H1 (cell line): Measurements from ENCODE around the gene CNNM3. TPM values are rescaled to one million over a fixed set of nuclear protein-coding genes. Genes with fewer than 3 reads are reported as not detected.
A peak's percentile ranks its signal among the peaks of the same experiment; 100 is the strongest.

ENCODE experiments used
- CTCF ChIA-PET: fragments of 300-600 bp; sonication (Branson Sonifier 250); formaldehyde crosslinking; loops from one replicate; lab custom pipeline; 2021; ENCODE audit not compliant: partially characterized antibody; lab: Charles Lee
- POLR2A ChIA-PET: fragments of 300-600 bp; sonication (Branson Sonifier 250); formaldehyde crosslinking; loops from one replicate; lab custom pipeline; 2021; ENCODE audit warnings: inconsistent platforms; ENCODE audit not compliant: partially characterized antibody; lab: Charles Lee
- DNase-seq, 2 experiments: peaks; one replicate each; pipeline versions ENCODE4 v3.0.0 to v3.0.0-alpha.2; 2010 to 2022; ENCODE audit warnings: low spot score in 2 of 2, low read depth in 1 of 2, mixed read lengths in 1 of 2
- FAIRE-seq: peaks from 2 replicates; lab custom pipeline; 2011; peaks lifted over from hg19 to GRCh38; lab: Jason Lieb, UNC
- H2AFZ ChIP-seq: 2 replicates; pipeline ENCODE4 v1.8.1; 2012; ENCODE audit warnings: low read length, inconsistent platforms
- H2AK5ac ChIP-seq: 2 replicates; pipeline ENCODE4 v1.6.1; 2013; ENCODE audit warnings: low read depth, low read length
- H2BK120ac ChIP-seq: replicated peaks from 2 replicates; pipeline ENCODE3; 2013; ENCODE audit warnings: low read depth, low read length, inconsistent platforms
- H2BK12ac ChIP-seq: 2 replicates; pipeline ENCODE4 v1.6.1; 2013; ENCODE audit warnings: low read depth, low read length
- H2BK15ac ChIP-seq: 2 replicates; pipeline ENCODE4 v1.6.1; 2013; ENCODE audit warnings: low read length
- H2BK20ac ChIP-seq: 2 replicates; pipeline ENCODE4 v1.6.1; 2013; ENCODE audit warnings: low read length
- H2BK5ac ChIP-seq: 2 replicates; pipeline ENCODE4 v1.6.1; 2013; ENCODE audit warnings: low read depth, low read length
- H3K14ac ChIP-seq: 2 replicates; pipeline ENCODE4 v1.6.1; 2013; ENCODE audit warnings: inconsistent platforms; ENCODE audit not compliant: insufficient read length
- H3K18ac ChIP-seq: 2 replicates; pipeline ENCODE4 v1.6.1; 2013; ENCODE audit warnings: low read length; ENCODE audit errors: extremely low read depth
- H3K23ac ChIP-seq: 2 replicates; pipeline ENCODE4 v1.6.1; 2013; ENCODE audit warnings: inconsistent platforms; ENCODE audit not compliant: insufficient read length
- H3K23me2 ChIP-seq: 2 replicates; pipeline ENCODE4 v1.6.1; 2013; ENCODE audit warnings: low read depth, low read length
- H3K27ac ChIP-seq: 2 replicates; pipeline ENCODE4 v1.6.1; 2011; ENCODE audit warnings: low read depth, low read length, inconsistent platforms
- H3K27me3 ChIP-seq, 4 experiments: replicated peaks in 1 of 4; 1 replicate in 1 of 4; 2 replicates in 3 of 4; pipeline versions ENCODE4 v1.6.1 to v1.8.1; 2011 to 2013; ENCODE audit warnings: low read length in 3 of 4, mild to moderate bottlenecking in 3 of 4, inconsistent platforms in 2 of 4, mixed read lengths in 2 of 4, moderate library complexity in 1 of 4; ENCODE audit not compliant: control insufficient read depth in 3 of 4, insufficient read depth in 3 of 4; ENCODE audit errors: extremely low read depth in 1 of 4
- H3K36me3 ChIP-seq, 4 experiments: 2 replicates each; pipeline versions ENCODE4 v1.6.1 to v1.8.1; 2011 to 2013; ENCODE audit warnings: mild to moderate bottlenecking in 4 of 4, low read length in 3 of 4, moderate library complexity in 2 of 4, control low read depth in 1 of 4, inconsistent platforms in 1 of 4; ENCODE audit not compliant: insufficient read depth in 4 of 4, control insufficient read depth in 2 of 4
- H3K4ac ChIP-seq: replicated peaks from 2 replicates; pipeline ENCODE3; 2013; ENCODE audit warnings: low read length, low read depth, mixed read lengths, inconsistent platforms; ENCODE audit not compliant: insufficient read length
- H3K4me1 ChIP-seq, 4 experiments: replicated peaks in 1 of 4; 1 replicate in 1 of 4; 2 replicates in 3 of 4; pipeline versions ENCODE4 v1.6.1 to v1.8.1; 2011 to 2013; ENCODE audit warnings: low read length in 3 of 4, inconsistent platforms in 2 of 4, mixed read lengths in 1 of 4; ENCODE audit not compliant: insufficient read depth in 4 of 4, control insufficient read depth in 3 of 4
- H3K4me2 ChIP-seq, 2 experiments: 2 replicates each; pipeline versions ENCODE4 v1.6.1 to v1.8.1; 2011 to 2013; ENCODE audit warnings: low read depth in 2 of 2, low read length in 2 of 2, control low read depth in 1 of 2, inconsistent platforms in 1 of 2, mild to moderate bottlenecking in 1 of 2; ENCODE audit not compliant: insufficient read depth in 1 of 2
- H3K4me3 ChIP-seq, 4 experiments: fragments of 200-600, 300-600 bp in 1 of 4; sonication (generic), shearing (Covaris generic), sonication (Bioruptor Twin) in 1 of 4; 2 replicates each; pipeline versions ENCODE4 v1.5.1 to v1.8.1; 2011 to 2016; ENCODE audit warnings: low read length in 4 of 4, low read depth in 3 of 4, control low read depth in 2 of 4, inconsistent platforms in 2 of 4, mild to moderate bottlenecking in 2 of 4, mixed read lengths in 1 of 4, moderate library complexity in 1 of 4; ENCODE audit not compliant: insufficient read depth in 2 of 4; ENCODE audit errors: extremely low read depth in 1 of 4
- H3K56ac ChIP-seq: replicated peaks from 2 replicates; pipeline ENCODE3; 2013; ENCODE audit warnings: low read depth, mild to moderate bottlenecking, mixed read lengths, low read length, inconsistent platforms; ENCODE audit not compliant: insufficient read length
- H3K79me1 ChIP-seq: 2 replicates; pipeline ENCODE4 v1.6.1; 2013; ENCODE audit warnings: low read depth, low read length, control low read depth
- H3K79me2 ChIP-seq, 2 experiments: 2 replicates each; pipeline versions ENCODE4 v1.6.1 to v1.8.1; 2012 to 2013; ENCODE audit warnings: low read length in 2 of 2, mild to moderate bottlenecking in 2 of 2, inconsistent platforms in 1 of 2; ENCODE audit not compliant: insufficient read depth in 2 of 2, control insufficient read depth in 1 of 2
- H3K9ac ChIP-seq, 4 experiments: replicated peaks in 1 of 4; 1 replicate in 1 of 4; 2 replicates in 3 of 4; pipeline versions ENCODE4 v1.6.1 to v1.8.1; 2011 to 2013; ENCODE audit warnings: low read depth in 3 of 4, low read length in 3 of 4, control low read depth in 2 of 4, mild to moderate bottlenecking in 2 of 4, moderate library complexity in 2 of 4, inconsistent platforms in 1 of 4; ENCODE audit errors: extremely low read depth in 1 of 4
- H3K9me3 ChIP-seq, 2 experiments: 2 replicates each; pipeline versions ENCODE4 v1.6.1 to v1.8.1; 2012 to 2013; ENCODE audit warnings: mild to moderate bottlenecking in 2 of 2, moderate library complexity in 2 of 2, control low read depth in 1 of 2, inconsistent platforms in 1 of 2, low read depth in 1 of 2, low read length in 1 of 2, mixed read lengths in 1 of 2; ENCODE audit not compliant: insufficient read depth in 2 of 2
- H4K20me1 ChIP-seq, 2 experiments: replicated peaks in 1 of 2; 2 replicates each; pipeline versions ENCODE3 to v1.8.1; 2011 to 2013; ENCODE audit warnings: inconsistent platforms in 2 of 2, low read length in 2 of 2, mild to moderate bottlenecking in 1 of 2; ENCODE audit not compliant: insufficient read depth in 2 of 2, control insufficient read depth in 1 of 2
- H4K5ac ChIP-seq: 2 replicates; pipeline ENCODE4 v1.6.1; 2013; ENCODE audit warnings: low read length, low read depth, mixed read lengths, inconsistent platforms; ENCODE audit not compliant: insufficient read length
- H4K8ac ChIP-seq: 2 replicates; pipeline ENCODE4 v1.8.0; 2013; ENCODE audit warnings: mild to moderate bottlenecking, moderate library complexity, low read length, inconsistent platforms; ENCODE audit not compliant: insufficient read depth; ENCODE audit errors: extremely low read depth
- H4K91ac ChIP-seq: replicated peaks from 2 replicates; pipeline ENCODE3; 2013; ENCODE audit warnings: low read length, mixed read lengths, inconsistent platforms; ENCODE audit not compliant: insufficient read length
- CHD2 ChIP-seq: IDR thresholded peaks from 2 replicates; pipeline ENCODE4 v1.6.1; 2012; ENCODE audit warnings: low read length, improper control_type of control experiment
- TCF12 ChIP-seq: IDR thresholded peaks from 2 replicates; pipeline ENCODE4 v1.6.1; 2011; ENCODE audit warnings: low read depth, mild to moderate bottlenecking, low read length
- TEAD4 ChIP-seq: IDR thresholded peaks from 2 replicates; pipeline ENCODE4 v1.6.1; 2012; ENCODE audit warnings: low read depth, low read length, inconsistent platforms, mixed read lengths
- USF2 ChIP-seq: IDR thresholded peaks from 2 replicates; pipeline ENCODE4 v1.6.1; 2011; ENCODE audit warnings: low read length, improper control_type of control experiment
- WGBS, 2 experiments: shearing (Covaris generic) in 1 of 2; methylation state at CpG; one replicate each; pipeline versions ENCODE4 v1.1.6 to v1.1.7; 2013 to 2015; ENCODE audit warnings: low lambda C conversion rate in 2 of 2, mixed read lengths in 2 of 2, inconsistent platforms in 1 of 2, low coverage in 1 of 2, missing lambda C conversion rate in 1 of 2; ENCODE audit not compliant: insufficient replicate concordance in 2 of 2, insufficient coverage in 1 of 2, insufficient read length in 1 of 2; ENCODE audit errors: extremely low coverage in 1 of 2, missing lambda C conversion rate in 1 of 2; 5-methylcytosine and 5-hydroxymethylcytosine counted together
- polyA plus RNA-seq, 7 experiments: library from polyadenylated mRNA; depleted of rRNA in 3 of 7; stranded (reverse) in 5 of 7; unstranded in 2 of 7; fragments of >200 nt in 5 of 7; fragments of 200-250 nt in 2 of 7; gene quantifications; 1 replicate in 5 of 7; 2 replicates in 1 of 7; 4 replicates in 1 of 7; pipeline versions ENCODE4 v1.2.1 to v1.2.3, GENCODE V29; 2011 to 2013; ENCODE audit warnings: missing spikeins in 2 of 7, mixed read lengths in 2 of 7
- total RNA-seq: library from RNA; stranded (reverse); fragmentation: NEBNext Ultra II Directional; extraction: Animal tissue kit (Norgen Biotek cat#: 25700); gene quantifications from 2 replicates; pipeline ENCODE4 v1.2.1, GENCODE V29; 2021
- TF ChIP-seq, protein P1 (sequence below): IDR thresholded peaks from 2 replicates; pipeline ENCODE4 v1.6.1; 2011; ENCODE audit warnings: low read depth, mild to moderate bottlenecking, low read length; ENCODE audit not compliant: insufficient read depth
- TF ChIP-seq, protein P2 (sequence below), 3 experiments: IDR thresholded peaks; 1 replicate in 2 of 3; 2 replicates in 1 of 3; pipeline versions ENCODE4 v1.5.1 to v1.6.1; 2011; ENCODE audit warnings: low read length in 3 of 3, mild to moderate bottlenecking in 3 of 3, inconsistent platforms in 2 of 3, low read depth in 1 of 3, moderate library complexity in 1 of 3; ENCODE audit not compliant: insufficient read depth in 1 of 3; ENCODE audit errors: control extremely low read depth in 1 of 3

CNNM3 gene
- total and polyA plus RNA-seq, 2 of the 8 experiments (the other 6 are each of a cell fraction or from before 2014, with no cell fraction given): 29.1 to 29.2 TPM

DNA sequence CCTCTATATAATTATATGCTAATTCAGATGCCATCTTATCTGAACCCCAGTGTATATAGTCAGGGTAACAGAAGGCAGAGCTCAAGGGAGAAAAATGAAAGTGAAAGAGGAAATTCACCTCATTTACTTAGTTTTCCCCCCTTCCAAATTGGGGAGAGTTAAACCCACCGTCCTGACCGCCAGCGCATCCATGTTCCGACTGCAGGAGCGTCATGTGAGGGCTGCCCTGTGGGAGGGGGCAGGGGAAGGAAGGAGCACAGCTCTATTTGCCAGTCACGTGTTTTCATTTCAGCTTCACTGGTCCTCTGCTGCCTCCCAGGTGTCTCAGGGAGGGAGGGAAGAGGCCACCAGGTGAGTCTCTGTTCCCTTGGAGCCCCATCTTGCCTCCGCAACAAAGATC is 42.1 kb upstream of the CNNM3 start:
- Histone ChIP-seq H3K14ac (no peak overlapping the region), H2AFZ (no peak overlapping the region), H3K23me2 (no peaks in the 10 kb centered on the region), H3K27me3 (no peaks in the 10 kb centered on the region), H3K4me1 (peaks cover 0 to 4% (median 0%) of the 10 kb centered on the region in 4 experiments; a peak in 3 of 7 replicates), H3K18ac (no peak overlapping the region), H2BK15ac (no peak overlapping the region), H3K79me1 (peaks cover 6% of the 10 kb centered on the region), H3K27ac (peak overlapping the region; percentile 58; the same call in 1 of the 2 replicates), H2BK5ac (peak overlapping the region; percentile 6; the same call in 1 of the 2 replicates), H2BK20ac (no peak overlapping the region), H2BK120ac (no peak overlapping the region), H3K4me2 (peak overlapping the region in 1 of 2 experiments; percentile 13; a peak in 1 of 4 replicates), H3K9me3 (no peaks in the 10 kb centered on the region), H3K4ac (no peak overlapping the region), H3K56ac (no peak overlapping the region), H3K36me3 (no peaks in the 10 kb centered on the region), H4K8ac (peak overlapping the region; percentile 89), H4K5ac (no peak overlapping the region), H3K4me3 (no peak overlapping the region), H2AK5ac (no peak overlapping the region), H3K79me2 (no peaks in the 10 kb centered on the region), H4K91ac (no peak overlapping the region), H3K23ac (no peak overlapping the region), H3K9ac (no peak overlapping the region), H2BK12ac (no peak overlapping the region), H4K20me1 (peaks cover 0 to 2% of the 10 kb centered on the region in 2 experiments)
- 85% methylated on average over 7 of the region's 7 CpGs; no CpG with 5 or more reads in 1 of the 2 experiments for WGBS, 2 experiments
- ChIA-PET CTCF (interaction anchor here (0.7 to 7.3 kb wide), 9 partner anchors 9 to 335 kb away, joined by 3 to 64 read pairs (median 3); partner anchors contain the start of genes ANKRD39 and CNNM4), POLR2A (interaction anchor here (1.0 to 2.2 kb wide), 3 partner anchors 10 to 26 kb away, joined by 3 to 7 read pairs (median 3); no protein-coding TSS in a partner anchor)
- DNase-seq (no peak), FAIRE-seq (no peak)
- no peak for TF ChIP-seq TCF12
- TF ChIP-seq USF2: peak; percentile 37
- TF ChIP-seq, protein P1, sequence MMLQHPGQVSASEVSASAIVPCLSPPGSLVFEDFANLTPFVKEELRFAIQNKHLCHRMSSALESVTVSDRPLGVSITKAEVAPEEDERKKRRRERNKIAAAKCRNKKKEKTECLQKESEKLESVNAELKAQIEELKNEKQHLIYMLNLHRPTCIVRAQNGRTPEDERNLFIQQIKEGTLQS: 0 out of 2 replicates have a peak, but pooled peaks have one; percentile 8
- TF ChIP-seq TEAD4: no peak
- TF ChIP-seq CHD2: no peak
- TF ChIP-seq, protein P2, sequence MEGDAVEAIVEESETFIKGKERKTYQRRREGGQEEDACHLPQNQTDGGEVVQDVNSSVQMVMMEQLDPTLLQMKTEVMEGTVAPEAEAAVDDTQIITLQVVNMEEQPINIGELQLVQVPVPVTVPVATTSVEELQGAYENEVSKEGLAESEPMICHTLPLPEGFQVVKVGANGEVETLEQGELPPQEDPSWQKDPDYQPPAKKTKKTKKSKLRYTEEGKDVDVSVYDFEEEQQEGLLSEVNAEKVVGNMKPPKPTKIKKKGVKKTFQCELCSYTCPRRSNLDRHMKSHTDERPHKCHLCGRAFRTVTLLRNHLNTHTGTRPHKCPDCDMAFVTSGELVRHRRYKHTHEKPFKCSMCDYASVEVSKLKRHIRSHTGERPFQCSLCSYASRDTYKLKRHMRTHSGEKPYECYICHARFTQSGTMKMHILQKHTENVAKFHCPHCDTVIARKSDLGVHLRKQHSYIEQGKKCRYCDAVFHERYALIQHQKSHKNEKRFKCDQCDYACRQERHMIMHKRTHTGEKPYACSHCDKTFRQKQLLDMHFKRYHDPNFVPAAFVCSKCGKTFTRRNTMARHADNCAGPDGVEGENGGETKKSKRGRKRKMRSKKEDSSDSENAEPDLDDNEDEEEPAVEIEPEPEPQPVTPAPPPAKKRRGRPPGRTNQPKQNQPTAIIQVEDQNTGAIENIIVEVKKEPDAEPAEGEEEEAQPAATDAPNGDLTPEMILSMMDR (IDR thresholded peaks at IDR 0.05; ENCODE audit: control extremely low read depth in 1 of 3, insufficient read depth in 1 of 3, low read depth in 1 of 3, low read length in 3 of 3): 0 out of 4 replicates have a peak, but pooled peaks of 1 of the 3 experiments have one; percentile 1
